Measurements from ENCODE around the gene ADGRV1.

The ADGRV1 gene

DNA sequence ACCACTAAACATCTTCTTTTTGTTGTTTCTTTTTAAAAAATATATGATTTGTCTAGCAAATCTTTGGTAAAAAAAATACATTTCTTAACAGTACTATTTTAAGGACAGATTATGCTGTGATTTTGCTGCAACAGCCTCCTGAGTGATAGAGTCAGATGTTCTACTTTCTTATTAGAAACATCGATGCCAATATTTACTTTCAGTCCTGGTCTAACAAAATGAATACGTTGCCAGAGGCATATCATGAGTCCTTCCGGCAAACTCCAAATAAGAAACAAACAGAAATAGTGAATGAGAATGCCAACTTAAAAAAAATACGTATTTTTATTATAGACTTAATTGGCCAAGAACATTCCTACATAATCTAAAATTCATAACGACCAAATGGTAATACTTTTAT is 371.5 kb downstream of the ADGRV1 start:
- no peak overlapping the region for H3K4me3 ChIP-seq (ENCODE audit: low read depth, low read length)
- DNase-seq (ENCODE audit: low read depth) = no peak
- TF ChIP-seq, protein P1, sequence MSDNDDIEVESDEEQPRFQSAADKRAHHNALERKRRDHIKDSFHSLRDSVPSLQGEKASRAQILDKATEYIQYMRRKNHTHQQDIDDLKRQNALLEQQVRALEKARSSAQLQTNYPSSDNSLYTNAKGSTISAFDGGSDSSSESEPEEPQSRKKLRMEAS (IDR thresholded peaks at IDR 0.05; ENCODE audit: low read depth, low read length) = no peak
- TF ChIP-seq POLR2A (IDR thresholded peaks at IDR 0.05; ENCODE audit: extremely low read depth, insufficient read length) (no peak), MYC (IDR thresholded peaks at IDR 0.05; ENCODE audit: low read depth, low read length) (no peak)
- TF ChIP-seq, protein P2, sequence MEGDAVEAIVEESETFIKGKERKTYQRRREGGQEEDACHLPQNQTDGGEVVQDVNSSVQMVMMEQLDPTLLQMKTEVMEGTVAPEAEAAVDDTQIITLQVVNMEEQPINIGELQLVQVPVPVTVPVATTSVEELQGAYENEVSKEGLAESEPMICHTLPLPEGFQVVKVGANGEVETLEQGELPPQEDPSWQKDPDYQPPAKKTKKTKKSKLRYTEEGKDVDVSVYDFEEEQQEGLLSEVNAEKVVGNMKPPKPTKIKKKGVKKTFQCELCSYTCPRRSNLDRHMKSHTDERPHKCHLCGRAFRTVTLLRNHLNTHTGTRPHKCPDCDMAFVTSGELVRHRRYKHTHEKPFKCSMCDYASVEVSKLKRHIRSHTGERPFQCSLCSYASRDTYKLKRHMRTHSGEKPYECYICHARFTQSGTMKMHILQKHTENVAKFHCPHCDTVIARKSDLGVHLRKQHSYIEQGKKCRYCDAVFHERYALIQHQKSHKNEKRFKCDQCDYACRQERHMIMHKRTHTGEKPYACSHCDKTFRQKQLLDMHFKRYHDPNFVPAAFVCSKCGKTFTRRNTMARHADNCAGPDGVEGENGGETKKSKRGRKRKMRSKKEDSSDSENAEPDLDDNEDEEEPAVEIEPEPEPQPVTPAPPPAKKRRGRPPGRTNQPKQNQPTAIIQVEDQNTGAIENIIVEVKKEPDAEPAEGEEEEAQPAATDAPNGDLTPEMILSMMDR (IDR thresholded peaks at IDR 0.05; ENCODE audit: low read depth, low read length) = no peak

DNA sequence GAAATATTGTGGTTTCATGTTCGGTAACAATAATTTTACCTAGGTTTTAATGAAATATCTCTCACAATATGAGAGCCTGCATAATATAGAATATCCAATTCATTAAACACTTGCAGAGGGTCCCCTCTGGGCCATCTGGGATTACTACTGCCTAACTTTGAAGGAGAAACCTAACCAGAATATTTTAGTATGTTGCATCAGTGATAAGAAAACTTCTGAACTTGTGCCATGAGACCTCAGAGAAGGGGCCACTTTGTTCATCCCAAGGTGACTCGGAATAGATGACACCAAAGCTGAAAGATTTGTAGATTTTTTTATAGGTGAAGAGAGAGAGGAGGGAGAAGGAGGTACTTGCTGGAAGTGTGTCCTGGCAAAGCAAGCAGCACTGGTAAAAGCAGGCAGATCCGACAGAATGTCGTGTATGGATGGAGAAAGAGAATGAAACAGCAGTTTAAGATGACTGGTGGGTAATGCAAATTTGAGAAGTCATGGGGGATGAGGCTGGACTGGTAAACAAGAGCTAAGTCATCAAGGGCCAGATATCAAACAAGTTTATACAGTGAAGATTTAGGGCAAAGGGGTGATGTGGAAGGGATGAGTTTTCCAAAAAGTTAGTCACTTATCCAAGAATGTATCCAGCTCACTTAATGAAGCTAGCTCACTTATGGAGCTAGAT is 372.3 kb downstream of the ADGRV1 start:
- no peak for DNase-seq (ENCODE audit: low read depth)
- TF ChIP-seq, protein P2 (IDR thresholded peaks at IDR 0.05; ENCODE audit: low read depth, low read length) = no peak
- TF ChIP-seq, protein P1 (IDR thresholded peaks at IDR 0.05; ENCODE audit: low read depth, low read length) = no peak
- TF ChIP-seq POLR2A (IDR thresholded peaks at IDR 0.05; ENCODE audit: extremely low read depth, insufficient read length) (no peak), MYC (IDR thresholded peaks at IDR 0.05; ENCODE audit: low read depth, low read length) (no peak)
- no peak overlapping the region for H3K4me3 ChIP-seq (ENCODE audit: low read depth, low read length)

DNA sequence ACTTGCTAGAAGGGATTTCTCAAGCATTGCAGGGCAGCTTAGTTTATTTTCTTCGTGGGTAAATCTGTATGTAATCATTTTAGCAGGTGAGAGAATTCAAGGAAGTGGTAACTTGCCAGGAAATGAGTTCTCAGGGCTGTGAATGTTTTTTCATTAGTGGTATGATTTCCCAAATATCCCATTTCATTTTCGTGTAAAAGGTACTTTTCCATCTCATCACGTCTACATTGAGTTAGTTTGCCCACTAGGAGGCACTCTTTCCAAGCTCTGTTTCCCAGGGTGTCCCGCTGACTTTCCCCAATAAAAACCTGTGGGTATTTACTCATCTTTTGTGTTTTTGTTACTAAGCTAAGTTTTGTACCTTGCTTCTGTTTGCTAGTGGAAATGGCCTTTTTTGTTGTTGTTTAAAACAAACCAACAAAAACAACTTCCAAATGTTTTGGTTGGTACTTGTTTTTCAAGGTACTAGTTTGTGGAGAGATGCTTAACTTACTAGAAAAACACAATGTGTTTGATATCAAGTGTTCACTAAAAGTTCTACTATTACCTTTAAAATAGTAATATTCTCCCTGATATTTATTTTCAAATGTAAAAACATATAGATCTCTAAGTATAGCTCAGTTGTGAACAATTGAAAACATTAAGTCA is 373.6 kb downstream of the ADGRV1 start:
- TF ChIP-seq, protein P2 (IDR thresholded peaks at IDR 0.05; ENCODE audit: low read depth, low read length) = peak; percentile 71
- no peak for TF ChIP-seq MYC (IDR thresholded peaks at IDR 0.05; ENCODE audit: low read depth, low read length)
- DNase-seq (ENCODE audit: low read depth) = peak; percentile 59
- H3K4me3 ChIP-seq (ENCODE audit: low read depth, low read length) = no peak overlapping the region

DNA sequence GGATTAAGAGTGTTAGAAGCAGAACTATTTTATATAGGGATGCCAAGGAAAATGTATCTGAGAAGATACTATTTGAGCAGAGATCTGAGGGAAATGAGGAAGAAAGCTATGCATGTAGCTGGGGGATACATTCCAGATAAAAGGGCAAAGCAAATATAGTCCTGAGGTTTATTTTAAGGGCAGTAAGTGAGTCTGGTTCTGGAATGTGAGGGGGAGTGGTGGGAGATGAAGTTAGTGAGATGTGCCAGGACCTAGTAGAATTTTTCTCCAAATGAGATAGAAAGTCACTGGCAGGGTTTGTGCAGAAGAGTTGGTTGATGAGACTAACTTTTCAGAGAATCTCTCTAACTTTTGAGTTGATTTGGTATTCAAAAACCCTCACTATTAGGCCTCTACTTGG is 374.7 kb downstream of the ADGRV1 start:
- no peak for DNase-seq (ENCODE audit: low read depth)
- TF ChIP-seq MYC (IDR thresholded peaks at IDR 0.05; ENCODE audit: low read depth, low read length) = no peak
- TF ChIP-seq, protein P2 (IDR thresholded peaks at IDR 0.05; ENCODE audit: low read depth, low read length) = no peak
- TF ChIP-seq, protein P1 (IDR thresholded peaks at IDR 0.05; ENCODE audit: low read depth, low read length) = no peak
- TF ChIP-seq POLR2A (IDR thresholded peaks at IDR 0.05; ENCODE audit: extremely low read depth, insufficient read length) = no peak
- no peak overlapping the region for H3K4me3 ChIP-seq (ENCODE audit: low read depth, low read length)

DNA sequence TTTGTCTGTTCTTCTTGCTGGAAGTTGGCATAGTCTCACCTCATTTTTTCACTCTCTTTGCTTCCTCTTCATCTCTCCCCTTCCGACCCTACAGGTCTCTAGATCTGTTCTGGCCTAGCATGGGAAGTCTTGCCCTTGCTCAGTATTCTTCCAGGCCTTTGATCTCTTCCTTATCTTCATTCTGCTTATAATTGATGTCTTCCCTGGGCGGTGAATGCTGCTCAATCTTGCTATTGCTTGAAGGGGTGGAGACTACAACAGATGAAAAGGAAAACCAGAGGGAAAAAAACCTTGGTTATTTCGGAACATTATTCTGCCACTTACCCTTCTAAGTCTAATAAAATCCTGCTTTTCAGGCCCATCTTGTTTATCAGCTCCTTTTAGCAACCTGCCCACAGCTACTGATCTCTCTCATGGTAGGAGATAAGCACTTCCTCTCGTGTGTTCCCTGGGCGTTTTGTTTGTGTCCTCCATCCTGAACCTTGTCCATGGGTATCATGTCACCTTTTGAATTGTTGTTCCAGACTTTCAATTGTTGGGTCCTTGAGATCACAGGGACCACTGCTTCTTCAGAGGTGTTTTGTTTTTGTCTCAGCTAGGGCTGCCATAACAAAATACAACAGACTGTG is 375.6 kb downstream of the ADGRV1 start:
- no peak overlapping the region for H3K4me3 ChIP-seq (ENCODE audit: low read depth, low read length)
- TF ChIP-seq, protein P2 (IDR thresholded peaks at IDR 0.05; ENCODE audit: low read depth, low read length) = no peak
- DNase-seq (ENCODE audit: low read depth) = no peak

Data from NB4 (cell line).